Stimulated activated memory B cell treated with anti-CD40 and anti-IgM and Interleukin-4, amounts not matched to agents 10 μg/mL and 1 μg/mL and 100 μg/mL, for 72 hours (primary cell): ENCODE results near the gene UQCC2.

Experiments
- ATAC-seq: fragments of 150-1000 bp; cut with Tn5 transposase; 2 replicates; pipeline ENCODE4 v1.10.0; 2021
- H3K27ac Mint-ChIP-seq: one replicate; pipeline ENCODE4 v1.8.0; 2022; ENCODE audit warnings: mild to moderate bottlenecking, mixed read lengths
- H3K27me3 Mint-ChIP-seq: one replicate; pipeline ENCODE4 v1.8.0; 2022; ENCODE audit warnings: mixed read lengths
- H3K36me3 Mint-ChIP-seq: one replicate; pipeline ENCODE4 v1.8.0; 2022; ENCODE audit warnings: mixed read lengths
- H3K4me1 Mint-ChIP-seq: one replicate; pipeline ENCODE4 v1.8.0; 2022; ENCODE audit warnings: mixed read lengths
- H3K4me3 Mint-ChIP-seq: one replicate; pipeline ENCODE4 v1.8.0; 2022; ENCODE audit warnings: mild to moderate bottlenecking, moderate library complexity, mixed read lengths
- H3K9me3 Mint-ChIP-seq: one replicate; pipeline ENCODE4 v1.8.0; 2022; ENCODE audit warnings: mixed read lengths

UQCC2 gene

GRCh38 chr6:33659986-33660385 is 51.5 kb downstream of the UQCC2 start:
- no peaks in the 10 kb centered on the region for H3K4me1 Mint-ChIP-seq
- H3K4me3 Mint-ChIP-seq: no peak overlapping the region
- no peak for ATAC-seq
- H3K27me3 Mint-ChIP-seq: no peaks in the 10 kb centered on the region
- H3K36me3 Mint-ChIP-seq: peaks cover 45% of the 10 kb centered on the region
- H3K27ac Mint-ChIP-seq: no peak overlapping the region
- H3K9me3 Mint-ChIP-seq: no peaks in the 10 kb centered on the region

- Mint-ChIP-seq H3K27ac (no peak overlapping the region), H3K27me3 (no peaks in the 10 kb centered on the region), H3K4me3 (no peak overlapping the region), H3K4me1 (no peaks in the 10 kb centered on the region), H3K9me3 (no peaks in the 10 kb centered on the region), H3K36me3 (peaks cover 44% of the 10 kb centered on the region)
- ATAC-seq: no peak
Observed at GRCh38 chr6:33658982-33659689, 52.4 kb downstream of the UQCC2 start.

GRCh38 chr6:33656844-33657243 is 54.7 kb downstream of the UQCC2 start:
- H3K4me3 Mint-ChIP-seq: no peak overlapping the region
- H3K27me3 Mint-ChIP-seq: no peaks in the 10 kb centered on the region
- peaks cover 6% of the 10 kb centered on the region for H3K4me1 Mint-ChIP-seq
- peaks cover 44% of the 10 kb centered on the region for H3K36me3 Mint-ChIP-seq
- no peak for ATAC-seq
- no peaks in the 10 kb centered on the region for H3K9me3 Mint-ChIP-seq
- H3K27ac Mint-ChIP-seq: no peak overlapping the region

GRCh38 chr6:33654831-33655554 is 56.5 kb downstream of the UQCC2 start:
- no peak for ATAC-seq
- peaks cover 7% of the 10 kb centered on the region for H3K4me1 Mint-ChIP-seq
- H3K27ac Mint-ChIP-seq: no peak overlapping the region

GRCh38 chr6:33652002-33652401 is 59.5 kb downstream of the UQCC2 start:
- H3K36me3 Mint-ChIP-seq: peaks cover 37% of the 10 kb centered on the region

More at GRCh38 chr6:33654831-33655554, 56.5 kb downstream of the UQCC2 start:
- no peaks in the 10 kb centered on the region for H3K9me3 Mint-ChIP-seq
- H3K27me3 Mint-ChIP-seq: no peaks in the 10 kb centered on the region
- H3K36me3 Mint-ChIP-seq: peaks cover 40% of the 10 kb centered on the region
- H3K4me3 Mint-ChIP-seq: no peak overlapping the region

GRCh38 chr6:33651403-33651802 is 60.1 kb downstream of the UQCC2 start:
- H3K27ac Mint-ChIP-seq: no peak overlapping the region
- peaks cover 14% of the 10 kb centered on the region for H3K4me1 Mint-ChIP-seq
- H3K36me3 Mint-ChIP-seq: peaks cover 37% of the 10 kb centered on the region
- ATAC-seq: no peak
- H3K27me3 Mint-ChIP-seq: no peaks in the 10 kb centered on the region
- H3K9me3 Mint-ChIP-seq: no peaks in the 10 kb centered on the region
- H3K4me3 Mint-ChIP-seq: no peak overlapping the region

More at GRCh38 chr6:33652002-33652401, 59.5 kb downstream of the UQCC2 start:
- Mint-ChIP-seq H3K4me3 (no peak overlapping the region), H3K27ac (no peak overlapping the region), H3K9me3 (no peaks in the 10 kb centered on the region), H3K27me3 (no peaks in the 10 kb centered on the region), H3K4me1 (peaks cover 14% of the 10 kb centered on the region)
- no peak for ATAC-seq
